HCT116 (cell line): ENCODE results near the gene GLMN. TPM values are rescaled to one million over a fixed set of nuclear protein-coding genes. Genes with fewer than 3 reads are reported as not detected.

ENCODE experiments used
- ATAC-seq: fragments of 200-7000 bp; cut with Tn5 transposase; 2 replicates; pipeline ENCODE4 v1.9.1; 2020; ENCODE audit warnings: mild to moderate bottlenecking, moderate library complexity
- BruUV-seq: library from RNA; stranded (reverse); fragments of 400-500 nt; replicated peaks from 2 replicates; lab custom pipeline; 2021; lab: Mats Ljungman, UMichigan
- CTCF ChIA-PET: fragments of 300-600 bp; sonication (Branson Sonifier 250); formaldehyde crosslinking; loops from one replicate; lab custom pipeline; 2021; ENCODE audit warnings: antibody characterized with exemption; lab: Charles Lee
- POLR2A ChIA-PET: fragments of 300-600, 350-600 bp; sonication (Branson Sonifier 250); formaldehyde crosslinking; loops from one replicate; lab custom pipeline; 2021; ENCODE audit warnings: antibody characterized with exemption; lab: Charles Lee
- RAD21 ChIA-PET, 2 experiments: fragments of 300-600 bp; sonication (Branson Sonifier 250); formaldehyde crosslinking; loops; one replicate each; lab custom pipeline; 2023; ENCODE audit warnings: low total read pairs in 2 of 2; ENCODE audit not compliant: uncharacterized antibody in 2 of 2, unreplicated experiment in 2 of 2, low non-redundant PET in 1 of 2; lab: Charles Lee
- DNase-seq: peaks from one replicate; pipeline ENCODE4 v3.0.0-alpha.2; 2010; ENCODE audit warnings: low read depth, low spot score
- H2AFZ ChIP-seq: fragments of 200-600 bp; shearing (Covaris generic), sonication (generic); 2 replicates; pipeline ENCODE4 v1.6.1; 2017; ENCODE audit warnings: low read depth, mixed run types, mixed read lengths, antibody characterized with exemption, low read length; ENCODE audit not compliant: poor library complexity, severe bottlenecking
- H3K27ac ChIP-seq: 2 replicates; pipeline ENCODE4 v1.5.1; 2012; ENCODE audit warnings: low read depth, low read length
- H3K27me3 ChIP-seq: fragments of 200-600 bp; sonication (generic); 2 replicates; pipeline ENCODE4 v1.6.1; 2016; ENCODE audit warnings: mixed run types, low read length, mixed read lengths; ENCODE audit not compliant: insufficient read depth
- H3K36me3 ChIP-seq, 2 experiments: fragments of 200-500 bp in 1 of 2; fragments of 200-600 bp in 1 of 2; sonication (Bioruptor generic) in 1 of 2; sonication (generic) in 1 of 2; 2 replicates each; pipeline versions ENCODE4 v1.5.1 to v1.6.1; 2014 to 2016; ENCODE audit warnings: low read length in 2 of 2, inconsistent platforms in 1 of 2, mixed read lengths in 1 of 2, mixed run types in 1 of 2; ENCODE audit not compliant: insufficient read depth in 2 of 2, control insufficient read depth in 1 of 2
- H3K4me1 ChIP-seq, 2 experiments: fragments of 200-600 bp in 1 of 2; sonication (generic) in 1 of 2; 2 replicates each; pipeline versions ENCODE4 v1.5.1 to v1.6.1; 2012 to 2017; ENCODE audit warnings: low read length in 2 of 2, inconsistent platforms in 1 of 2, mild to moderate bottlenecking in 1 of 2, mixed read lengths in 1 of 2, mixed run types in 1 of 2, moderate library complexity in 1 of 2; ENCODE audit not compliant: insufficient read depth in 2 of 2, control insufficient read depth in 1 of 2
- H3K4me2 ChIP-seq: fragments of 200-600 bp; sonication (generic); 2 replicates; pipeline ENCODE4 v1.6.1; 2017; ENCODE audit warnings: mixed run types, low read length, mixed read lengths
- H3K4me3 ChIP-seq, 2 experiments: fragments of 200-600 bp in 1 of 2; sonication (generic) in 1 of 2; replicated peaks in 1 of 2; 2 replicates each; pipeline ENCODE4 v1.5.1; 2011 to 2016; ENCODE audit warnings: low read length in 2 of 2, control low read depth in 1 of 2, low read depth in 1 of 2, mild to moderate bottlenecking in 1 of 2, mixed read lengths in 1 of 2, mixed run types in 1 of 2
- H3K79me2 ChIP-seq: fragments of 200-600 bp; sonication (generic); 2 replicates; pipeline ENCODE4 v1.6.1; 2017; ENCODE audit warnings: mild to moderate bottlenecking, mixed run types, low read length, moderate library complexity, mixed read lengths; ENCODE audit not compliant: insufficient read depth
- H3K9ac ChIP-seq: fragments of 200-600 bp; sonication (generic); 2 replicates; pipeline ENCODE4 v1.6.1; 2016; ENCODE audit warnings: low read length, mixed read lengths
- H3K9me2 ChIP-seq: fragments of 200-600 bp; sonication (generic), shearing (Covaris generic); 2 replicates; pipeline ENCODE4 v1.6.1; 2017; ENCODE audit warnings: mixed run types, mild to moderate bottlenecking, moderate library complexity; ENCODE audit not compliant: insufficient read depth
- H3K9me3 ChIP-seq, 2 experiments: fragments of 200-500 bp in 1 of 2; fragments of 200-600 bp in 1 of 2; sonication (Bioruptor generic) in 1 of 2; sonication (generic) in 1 of 2; 2 replicates each; pipeline ENCODE4 v1.6.1; 2014 to 2017; ENCODE audit warnings: low read length in 2 of 2, mixed read lengths in 2 of 2, inconsistent platforms in 1 of 2, low read depth in 1 of 2, mild to moderate bottlenecking in 1 of 2, mixed run types in 1 of 2, moderate library complexity in 1 of 2; ENCODE audit not compliant: control insufficient read depth in 1 of 2, insufficient read depth in 1 of 2
- H4K20me1 ChIP-seq: fragments of 200-600 bp; sonication (generic), shearing (Covaris generic); 2 replicates; pipeline ENCODE4 v1.6.1; 2017; ENCODE audit warnings: mixed run types, mild to moderate bottlenecking, moderate library complexity; ENCODE audit not compliant: insufficient read depth
- CBX3 ChIP-seq: IDR thresholded peaks from 2 replicates; pipeline ENCODE4 v1.6.1; 2012; ENCODE audit warnings: low read depth
- CEBPB ChIP-seq: IDR thresholded peaks from 2 replicates; pipeline ENCODE4 v1.6.1; 2012; ENCODE audit warnings: low read depth
- ELF1 ChIP-seq: IDR thresholded peaks from 2 replicates; pipeline ENCODE4 v1.6.1; 2012; ENCODE audit warnings: low read depth, borderline replicate concordance
- EZH2 ChIP-seq: fragments of 200-600 bp; sonication (generic); IDR thresholded peaks from 2 replicates; pipeline ENCODE4 v1.6.1; 2017; ENCODE audit warnings: antibody characterized with exemption, mixed run types
- JUND ChIP-seq: IDR thresholded peaks from 2 replicates; pipeline ENCODE4 v1.6.1; 2012
- POLR2A ChIP-seq: IDR thresholded peaks from 2 replicates; pipeline ENCODE4 v1.7.0; 2011; ENCODE audit warnings: borderline replicate concordance; ENCODE audit not compliant: insufficient read depth, insufficient read length; ENCODE audit errors: extremely low read depth
- POLR2AphosphoS5 ChIP-seq: IDR thresholded peaks from 2 replicates; pipeline ENCODE4 v1.6.1; 2011; ENCODE audit warnings: mild to moderate bottlenecking, low read depth, low read length, moderate library complexity
- SP1 ChIP-seq: IDR thresholded peaks from 2 replicates; pipeline ENCODE4 v1.6.1; 2012; ENCODE audit warnings: low read depth
- SRF ChIP-seq: IDR thresholded peaks from 2 replicates; pipeline ENCODE4 v1.6.1; 2012; ENCODE audit warnings: low read depth
- YY1 ChIP-seq: IDR thresholded peaks from 2 replicates; pipeline ENCODE4 v1.6.1; 2011; ENCODE audit warnings: low read length, low read depth, moderate library complexity, mild to moderate bottlenecking; ENCODE audit not compliant: insufficient replicate concordance; ENCODE audit errors: extremely low read depth
- ZNF274 ChIP-seq: fragments of 200-500 bp; sonication (Bioruptor generic); IDR thresholded peaks from 2 replicates; pipeline ENCODE4 v1.6.1; 2014; ENCODE audit warnings: mild to moderate bottlenecking, low read depth, low read length, inconsistent platforms
- intact Hi-C: fragments of 100-400 bp; cut with micrococcal nuclease; formaldehyde crosslinking; loops from 2 replicates; pipeline ENCODE4 v1.10.0; 2022
- total RNA-seq: library from RNA; stranded (reverse); gene quantifications from one replicate; pipeline ENCODE4 v1.2.1, GENCODE V29; 2021; ENCODE audit not compliant: unreplicated experiment
- TF ChIP-seq, protein P1 (sequence below): IDR thresholded peaks from 2 replicates; pipeline ENCODE4 v1.6.1; 2012
- TF ChIP-seq, protein P2 (sequence below): IDR thresholded peaks from 2 replicates; pipeline ENCODE4 v1.6.1; 2012
- TF ChIP-seq, protein P3 (sequence below), 3 experiments: fragments of 200-600 bp in 1 of 3; sonication (generic) in 1 of 3; IDR thresholded peaks in 2 of 3; conservative IDR thresholded peaks in 1 of 3; 2 replicates each; pipeline ENCODE4 v1.5.1; 2012 to 2017; ENCODE audit warnings: low read depth in 2 of 3, low read length in 2 of 3, antibody characterized with exemption in 1 of 3, borderline replicate concordance in 1 of 3, control low read depth in 1 of 3, mild to moderate bottlenecking in 1 of 3, mixed read lengths in 1 of 3, mixed run types in 1 of 3, moderate library complexity in 1 of 3; ENCODE audit not compliant: insufficient read depth in 1 of 3
- TF ChIP-seq, protein P4 (sequence below): IDR thresholded peaks from 2 replicates; pipeline ENCODE4 v1.6.1; 2012; ENCODE audit warnings: low read depth

The GLMN gene
- total RNA-seq, 1 experiment from 2014 or later: 10.9 TPM

DNA sequence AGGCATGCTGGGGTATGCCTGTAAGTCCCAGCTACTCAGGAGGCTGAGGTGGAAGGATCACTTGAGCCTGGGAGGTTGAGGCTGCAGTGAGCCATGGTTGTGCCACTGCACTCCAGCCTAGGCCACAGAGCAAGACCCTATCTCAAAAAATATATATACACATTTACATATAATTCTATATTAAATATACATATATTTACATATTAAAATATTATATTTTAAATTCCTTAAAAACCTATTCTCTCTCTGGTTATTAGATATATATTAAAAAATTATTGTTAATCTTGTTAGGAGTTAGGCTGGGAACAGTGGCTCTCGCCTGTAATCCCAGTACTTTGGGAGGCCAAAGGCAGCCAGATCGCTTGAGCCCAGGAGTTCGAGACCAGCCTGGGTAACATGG is 22.7 kb downstream of the GLMN start:
- Histone ChIP-seq H3K9me3 (no peaks in the 10 kb centered on the region), H3K4me1 (no peaks in the 10 kb centered on the region), H4K20me1 (no peaks in the 10 kb centered on the region), H3K79me2 (no peaks in the 10 kb centered on the region), H3K4me2 (no peak overlapping the region), H3K9ac (no peak overlapping the region), H2AFZ (no peak overlapping the region), H3K9me2 (no peaks in the 10 kb centered on the region), H3K4me3 (no peak overlapping the region), H3K27ac (no peak overlapping the region), H3K27me3 (no peaks in the 10 kb centered on the region), H3K36me3 (peaks cover 3 to 10% of the 10 kb centered on the region in 2 experiments; a peak in 3 of 4 replicates)
- TF ChIP-seq, protein P1, sequence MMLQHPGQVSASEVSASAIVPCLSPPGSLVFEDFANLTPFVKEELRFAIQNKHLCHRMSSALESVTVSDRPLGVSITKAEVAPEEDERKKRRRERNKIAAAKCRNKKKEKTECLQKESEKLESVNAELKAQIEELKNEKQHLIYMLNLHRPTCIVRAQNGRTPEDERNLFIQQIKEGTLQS: no peak
- TF ChIP-seq POLR2A (no peak), SRF (no peak), CEBPB (no peak)
- ChIA-PET POLR2A (no interaction called here), CTCF (no interaction called here), RAD21 (no interaction called here)
- no peak for ATAC-seq
- no peak for DNase-seq
- intact Hi-C loops: loop anchor here (5.0 kb wide), 1 partner anchor 744 kb away; no protein-coding TSS in a partner anchor
- BruUV-seq: no TSS peak

DNA sequence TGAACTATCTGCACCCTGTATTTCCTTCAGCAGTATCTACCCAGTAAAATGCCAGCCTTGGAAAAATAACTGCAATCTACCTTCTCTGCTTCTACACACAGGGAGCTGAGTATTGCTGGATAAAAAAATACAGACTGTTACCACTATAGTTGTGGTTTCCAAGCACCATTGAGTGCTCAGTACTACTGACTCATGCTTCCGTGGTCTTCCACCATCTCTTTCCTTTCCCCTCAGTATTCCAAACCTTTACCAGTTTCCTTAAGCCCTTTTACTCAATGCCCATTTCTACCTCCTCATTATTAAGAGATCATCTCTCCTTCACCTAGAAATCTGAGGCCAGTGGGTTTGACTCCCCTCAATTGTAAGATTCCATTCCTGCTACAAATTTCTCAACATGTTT is 23.8 kb downstream of the GLMN start:
- intact Hi-C loops: loop anchor here (5.0 kb wide), 1 partner anchor 743 kb away; no protein-coding TSS in a partner anchor
- peaks cover 9 to 10% of the 10 kb centered on the region in 2 experiments; a peak in 3 of 4 replicates for H3K36me3 ChIP-seq
- CTCF ChIA-PET: no interaction called here
- no peak overlapping the region for H3K4me3 ChIP-seq
- no peaks in the 10 kb centered on the region for H3K79me2 ChIP-seq
- no peak overlapping the region for H3K27ac ChIP-seq
- no peaks in the 10 kb centered on the region for H3K9me3 ChIP-seq
- H3K9ac ChIP-seq: no peak overlapping the region
- DNase-seq (no peak), ATAC-seq (no peak)
- POLR2A ChIA-PET: interaction anchor here (0.6 kb wide), 1 partner anchor 384 kb away, joined by 3 read pairs; no protein-coding TSS in a partner anchor
- no peak overlapping the region for H2AFZ ChIP-seq
- no TSS peak for BruUV-seq
- RAD21 ChIA-PET: no interaction called here
- H4K20me1 ChIP-seq: no peaks in the 10 kb centered on the region
- no peaks in the 10 kb centered on the region for H3K27me3 ChIP-seq
- H3K9me2 ChIP-seq: no peaks in the 10 kb centered on the region
- no peak overlapping the region for H3K4me2 ChIP-seq
- H3K4me1 ChIP-seq: no peaks in the 10 kb centered on the region
- no peak for TF ChIP-seq ELF1
- no peak for TF ChIP-seq SP1
- TF ChIP-seq, protein P2, sequence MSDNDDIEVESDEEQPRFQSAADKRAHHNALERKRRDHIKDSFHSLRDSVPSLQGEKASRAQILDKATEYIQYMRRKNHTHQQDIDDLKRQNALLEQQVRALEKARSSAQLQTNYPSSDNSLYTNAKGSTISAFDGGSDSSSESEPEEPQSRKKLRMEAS: no peak
- no peak for TF ChIP-seq CBX3
- TF ChIP-seq JUND: no peak
- no peak for TF ChIP-seq EZH2
- TF ChIP-seq YY1: no peak
- no peak for TF ChIP-seq ZNF274
- no peak for TF ChIP-seq CEBPB
- no peak for TF ChIP-seq SRF
- TF ChIP-seq POLR2AphosphoS5: no peak
- TF ChIP-seq, protein P1: no peak
- TF ChIP-seq, protein P3, sequence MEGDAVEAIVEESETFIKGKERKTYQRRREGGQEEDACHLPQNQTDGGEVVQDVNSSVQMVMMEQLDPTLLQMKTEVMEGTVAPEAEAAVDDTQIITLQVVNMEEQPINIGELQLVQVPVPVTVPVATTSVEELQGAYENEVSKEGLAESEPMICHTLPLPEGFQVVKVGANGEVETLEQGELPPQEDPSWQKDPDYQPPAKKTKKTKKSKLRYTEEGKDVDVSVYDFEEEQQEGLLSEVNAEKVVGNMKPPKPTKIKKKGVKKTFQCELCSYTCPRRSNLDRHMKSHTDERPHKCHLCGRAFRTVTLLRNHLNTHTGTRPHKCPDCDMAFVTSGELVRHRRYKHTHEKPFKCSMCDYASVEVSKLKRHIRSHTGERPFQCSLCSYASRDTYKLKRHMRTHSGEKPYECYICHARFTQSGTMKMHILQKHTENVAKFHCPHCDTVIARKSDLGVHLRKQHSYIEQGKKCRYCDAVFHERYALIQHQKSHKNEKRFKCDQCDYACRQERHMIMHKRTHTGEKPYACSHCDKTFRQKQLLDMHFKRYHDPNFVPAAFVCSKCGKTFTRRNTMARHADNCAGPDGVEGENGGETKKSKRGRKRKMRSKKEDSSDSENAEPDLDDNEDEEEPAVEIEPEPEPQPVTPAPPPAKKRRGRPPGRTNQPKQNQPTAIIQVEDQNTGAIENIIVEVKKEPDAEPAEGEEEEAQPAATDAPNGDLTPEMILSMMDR (IDR thresholded peaks at IDR 0.05 in 2 of 3, conservative IDR thresholded peaks at IDR 0.05 in 1 of 3; ENCODE audit: borderline replicate concordance in 1 of 3, insufficient read depth in 1 of 3, low read depth in 2 of 3, low read length in 2 of 3): no peak
- TF ChIP-seq, protein P4, sequence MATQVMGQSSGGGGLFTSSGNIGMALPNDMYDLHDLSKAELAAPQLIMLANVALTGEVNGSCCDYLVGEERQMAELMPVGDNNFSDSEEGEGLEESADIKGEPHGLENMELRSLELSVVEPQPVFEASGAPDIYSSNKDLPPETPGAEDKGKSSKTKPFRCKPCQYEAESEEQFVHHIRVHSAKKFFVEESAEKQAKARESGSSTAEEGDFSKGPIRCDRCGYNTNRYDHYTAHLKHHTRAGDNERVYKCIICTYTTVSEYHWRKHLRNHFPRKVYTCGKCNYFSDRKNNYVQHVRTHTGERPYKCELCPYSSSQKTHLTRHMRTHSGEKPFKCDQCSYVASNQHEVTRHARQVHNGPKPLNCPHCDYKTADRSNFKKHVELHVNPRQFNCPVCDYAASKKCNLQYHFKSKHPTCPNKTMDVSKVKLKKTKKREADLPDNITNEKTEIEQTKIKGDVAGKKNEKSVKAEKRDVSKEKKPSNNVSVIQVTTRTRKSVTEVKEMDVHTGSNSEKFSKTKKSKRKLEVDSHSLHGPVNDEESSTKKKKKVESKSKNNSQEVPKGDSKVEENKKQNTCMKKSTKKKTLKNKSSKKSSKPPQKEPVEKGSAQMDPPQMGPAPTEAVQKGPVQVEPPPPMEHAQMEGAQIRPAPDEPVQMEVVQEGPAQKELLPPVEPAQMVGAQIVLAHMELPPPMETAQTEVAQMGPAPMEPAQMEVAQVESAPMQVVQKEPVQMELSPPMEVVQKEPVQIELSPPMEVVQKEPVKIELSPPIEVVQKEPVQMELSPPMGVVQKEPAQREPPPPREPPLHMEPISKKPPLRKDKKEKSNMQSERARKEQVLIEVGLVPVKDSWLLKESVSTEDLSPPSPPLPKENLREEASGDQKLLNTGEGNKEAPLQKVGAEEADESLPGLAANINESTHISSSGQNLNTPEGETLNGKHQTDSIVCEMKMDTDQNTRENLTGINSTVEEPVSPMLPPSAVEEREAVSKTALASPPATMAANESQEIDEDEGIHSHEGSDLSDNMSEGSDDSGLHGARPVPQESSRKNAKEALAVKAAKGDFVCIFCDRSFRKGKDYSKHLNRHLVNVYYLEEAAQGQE: no peak
